OCI-LY1 (cell line): ENCODE results near the gene AP2S1.

Experiments
- EZH2 ChIP-seq: fragments of 200-600 bp; sonication (generic), shearing (Covaris generic); IDR thresholded peaks from 2 replicates; pipeline ENCODE4 v1.8.0; 2017; ENCODE audit warnings: borderline replicate concordance, mixed run types, mild to moderate bottlenecking, antibody characterized with exemption, low read length, moderate library complexity, mixed read lengths
- TF ChIP-seq, protein P1 (sequence below): fragments of 200-600 bp; sonication (generic), shearing (Covaris generic); IDR thresholded peaks from 2 replicates; pipeline ENCODE4 v1.5.1; 2017; ENCODE audit warnings: mild to moderate bottlenecking, antibody characterized with exemption, low read length, moderate library complexity, mixed read lengths

DNA sequence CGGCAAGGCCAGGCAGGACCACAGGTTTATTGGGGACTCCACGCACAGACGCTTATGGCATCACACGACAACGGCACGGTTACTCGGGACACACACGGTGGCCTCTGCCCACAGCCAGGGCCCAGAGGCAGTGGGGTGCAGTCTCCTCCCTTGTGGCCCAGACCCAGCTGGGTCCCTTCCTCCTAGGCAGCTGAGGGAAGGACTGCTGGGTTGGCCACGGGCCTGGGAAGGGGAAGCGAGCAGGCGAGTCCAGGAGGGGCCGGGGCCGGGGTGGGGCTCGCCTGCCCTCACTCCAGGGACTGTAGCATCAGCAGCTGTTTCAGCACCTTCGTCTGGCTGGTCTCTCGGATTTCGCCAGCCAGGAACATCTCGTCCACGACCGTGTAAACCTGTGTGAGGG is 12.5 kb downstream of the AP2S1 start:
- TF ChIP-seq, protein P1, sequence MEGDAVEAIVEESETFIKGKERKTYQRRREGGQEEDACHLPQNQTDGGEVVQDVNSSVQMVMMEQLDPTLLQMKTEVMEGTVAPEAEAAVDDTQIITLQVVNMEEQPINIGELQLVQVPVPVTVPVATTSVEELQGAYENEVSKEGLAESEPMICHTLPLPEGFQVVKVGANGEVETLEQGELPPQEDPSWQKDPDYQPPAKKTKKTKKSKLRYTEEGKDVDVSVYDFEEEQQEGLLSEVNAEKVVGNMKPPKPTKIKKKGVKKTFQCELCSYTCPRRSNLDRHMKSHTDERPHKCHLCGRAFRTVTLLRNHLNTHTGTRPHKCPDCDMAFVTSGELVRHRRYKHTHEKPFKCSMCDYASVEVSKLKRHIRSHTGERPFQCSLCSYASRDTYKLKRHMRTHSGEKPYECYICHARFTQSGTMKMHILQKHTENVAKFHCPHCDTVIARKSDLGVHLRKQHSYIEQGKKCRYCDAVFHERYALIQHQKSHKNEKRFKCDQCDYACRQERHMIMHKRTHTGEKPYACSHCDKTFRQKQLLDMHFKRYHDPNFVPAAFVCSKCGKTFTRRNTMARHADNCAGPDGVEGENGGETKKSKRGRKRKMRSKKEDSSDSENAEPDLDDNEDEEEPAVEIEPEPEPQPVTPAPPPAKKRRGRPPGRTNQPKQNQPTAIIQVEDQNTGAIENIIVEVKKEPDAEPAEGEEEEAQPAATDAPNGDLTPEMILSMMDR = no peak
- no peak for TF ChIP-seq EZH2
